WERI-Rb-1 (cell line): ENCODE measurements around the gene SUDS3.

Source experiments
- DNase-seq: peaks from one replicate; pipeline ENCODE4 v3.0.0-alpha.2; 2020
- H3K27ac ChIP-seq: fragments of 250-450 bp; sonication (Bioruptor Pico); 2 replicates; pipeline ENCODE4 v1.5.1; 2020; ENCODE audit warnings: mild to moderate bottlenecking, moderate library complexity
- H3K27me3 ChIP-seq: fragments of 250-450 bp; sonication (Bioruptor Pico); 2 replicates; pipeline ENCODE4 v1.5.1; 2021; ENCODE audit warnings: mild to moderate bottlenecking, low read depth, moderate library complexity; ENCODE audit not compliant: insufficient read depth, severe bottlenecking
- H3K36me3 ChIP-seq: fragments of 250-450 bp; sonication (Bioruptor Pico); 2 replicates; pipeline ENCODE4 v1.5.1; 2020; ENCODE audit warnings: mild to moderate bottlenecking, moderate library complexity
- H3K4me3 ChIP-seq: 2 replicates; pipeline ENCODE4 v1.5.1; 2011; ENCODE audit warnings: low read depth, mild to moderate bottlenecking, control low read depth, low read length
- H3K9me3 ChIP-seq: fragments of 250-450 bp; sonication (Bioruptor Pico); 2 replicates; pipeline ENCODE4 v1.5.1; 2021; ENCODE audit warnings: mild to moderate bottlenecking, moderate library complexity; ENCODE audit not compliant: severe bottlenecking
- TF ChIP-seq, protein P1 (sequence below): IDR thresholded peaks from 2 replicates; pipeline ENCODE4 v1.5.1; 2011; ENCODE audit warnings: low read depth, mild to moderate bottlenecking, control low read depth, inconsistent platforms, low read length

The SUDS3 gene

GRCh38 chr12:118332511-118332910 lies 43.8 kb upstream of the SUDS3 start:
- Histone ChIP-seq H3K27ac (no peak overlapping the region), H3K27me3 (no peaks in the 10 kb centered on the region), H3K36me3 (no peaks in the 10 kb centered on the region), H3K4me3 (no peak overlapping the region), H3K9me3 (no peaks in the 10 kb centered on the region)
- TF ChIP-seq, protein P1, sequence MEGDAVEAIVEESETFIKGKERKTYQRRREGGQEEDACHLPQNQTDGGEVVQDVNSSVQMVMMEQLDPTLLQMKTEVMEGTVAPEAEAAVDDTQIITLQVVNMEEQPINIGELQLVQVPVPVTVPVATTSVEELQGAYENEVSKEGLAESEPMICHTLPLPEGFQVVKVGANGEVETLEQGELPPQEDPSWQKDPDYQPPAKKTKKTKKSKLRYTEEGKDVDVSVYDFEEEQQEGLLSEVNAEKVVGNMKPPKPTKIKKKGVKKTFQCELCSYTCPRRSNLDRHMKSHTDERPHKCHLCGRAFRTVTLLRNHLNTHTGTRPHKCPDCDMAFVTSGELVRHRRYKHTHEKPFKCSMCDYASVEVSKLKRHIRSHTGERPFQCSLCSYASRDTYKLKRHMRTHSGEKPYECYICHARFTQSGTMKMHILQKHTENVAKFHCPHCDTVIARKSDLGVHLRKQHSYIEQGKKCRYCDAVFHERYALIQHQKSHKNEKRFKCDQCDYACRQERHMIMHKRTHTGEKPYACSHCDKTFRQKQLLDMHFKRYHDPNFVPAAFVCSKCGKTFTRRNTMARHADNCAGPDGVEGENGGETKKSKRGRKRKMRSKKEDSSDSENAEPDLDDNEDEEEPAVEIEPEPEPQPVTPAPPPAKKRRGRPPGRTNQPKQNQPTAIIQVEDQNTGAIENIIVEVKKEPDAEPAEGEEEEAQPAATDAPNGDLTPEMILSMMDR = no peak
- DNase-seq = no peak

DNA sequence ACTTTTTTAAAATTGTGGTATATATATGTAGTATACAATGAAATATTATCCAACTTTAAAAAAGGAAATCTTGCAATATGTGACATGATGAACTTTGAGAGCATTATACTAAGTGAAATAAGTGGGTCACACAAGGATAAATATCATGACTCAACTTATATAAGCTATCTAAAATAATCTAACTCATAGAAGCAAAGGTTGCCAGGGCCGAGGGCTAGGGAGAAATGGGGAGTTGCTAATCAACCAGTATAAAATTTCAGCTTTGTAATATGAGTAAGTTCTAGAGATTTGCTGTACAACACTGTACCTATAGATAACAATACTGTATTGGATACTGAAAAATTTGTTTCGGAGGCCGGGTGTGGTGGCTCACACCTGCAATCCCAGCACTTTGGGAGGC lies 42.1 kb upstream of the SUDS3 start:
- Histone ChIP-seq H3K9me3 (no peaks in the 10 kb centered on the region), H3K4me3 (no peak overlapping the region), H3K27me3 (no peaks in the 10 kb centered on the region), H3K36me3 (no peaks in the 10 kb centered on the region), H3K27ac (no peak overlapping the region)
- no peak for DNase-seq
- TF ChIP-seq, protein P1 = no peak

- H3K4me3 ChIP-seq = no peak overlapping the region
- TF ChIP-seq, protein P1 = no peak
- H3K27me3 ChIP-seq = no peaks in the 10 kb centered on the region
- no peak overlapping the region for H3K27ac ChIP-seq
- DNase-seq = no peak
- H3K36me3 ChIP-seq = no peaks in the 10 kb centered on the region
- H3K9me3 ChIP-seq = no peaks in the 10 kb centered on the region
These were observed 41.3 kb upstream of the SUDS3 start for GRCh38 chr12:118334939-118335567.

DNA sequence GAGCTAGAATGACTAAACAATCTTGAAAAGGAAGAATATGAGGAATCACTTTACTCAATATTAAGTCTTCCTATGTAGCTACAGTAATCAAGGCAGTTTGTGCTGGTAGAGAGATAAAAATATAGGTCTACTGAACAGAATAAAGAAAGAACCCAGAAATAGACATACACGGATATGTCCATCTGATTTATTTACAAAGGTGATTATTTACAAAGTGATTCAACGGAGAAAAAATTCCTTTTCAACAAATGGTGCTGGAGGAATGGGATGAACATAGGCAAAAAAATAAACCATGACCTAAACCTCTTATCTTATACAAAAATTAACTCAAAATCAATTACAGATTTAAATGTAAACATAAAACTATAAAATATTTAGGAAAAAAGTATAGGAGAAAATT lies 40.2 kb upstream of the SUDS3 start:
- Histone ChIP-seq H3K36me3 (no peaks in the 10 kb centered on the region), H3K27me3 (no peaks in the 10 kb centered on the region), H3K4me3 (no peak overlapping the region), H3K27ac (no peak overlapping the region), H3K9me3 (no peaks in the 10 kb centered on the region)
- TF ChIP-seq, protein P1 = no peak
- DNase-seq = no peak

- no peak for DNase-seq
- Histone ChIP-seq H3K4me3 (no peak overlapping the region), H3K27ac (no peak overlapping the region), H3K27me3 (no peaks in the 10 kb centered on the region), H3K36me3 (no peaks in the 10 kb centered on the region), H3K9me3 (no peaks in the 10 kb centered on the region)
- TF ChIP-seq, protein P1 = no peak
These were observed 39.0 kb upstream of the SUDS3 start for GRCh38 chr12:118337194-118337838.

- H3K27ac ChIP-seq = no peak overlapping the region
- no peak overlapping the region for H3K4me3 ChIP-seq
- TF ChIP-seq, protein P1 = no peak
- no peak for DNase-seq
- H3K27me3 ChIP-seq = no peaks in the 10 kb centered on the region
- H3K9me3 ChIP-seq = no peaks in the 10 kb centered on the region
- H3K36me3 ChIP-seq = no peaks in the 10 kb centered on the region
These were observed 34.3 kb upstream of the SUDS3 start for GRCh38 chr12:118342090-118342489.
